Endothelial cell of umbilical vein (primary cell): Measurements from ENCODE around the gene PLCB4. TPM values are rescaled to one million over a fixed set of nuclear protein-coding genes. Genes with fewer than 3 reads are reported as not detected.

Source experiments
- BruUV-seq: library from RNA; stranded (reverse); fragments of 400-500 nt; replicated peaks from 2 replicates; lab custom pipeline; 2021; lab: Mats Ljungman, UMichigan
- CTCF ChIA-PET: fragments of 300-600, 350-600 bp; sonication (Branson Sonifier 250); formaldehyde crosslinking; loops from one replicate; lab custom pipeline; 2021; ENCODE audit warnings: antibody characterized with exemption, inconsistent platforms; lab: Charles Lee
- POLR2A ChIA-PET: fragments of 300-600, 350-600 bp; sonication (Branson Sonifier 250); formaldehyde crosslinking; loops from one replicate; lab custom pipeline; 2021; ENCODE audit warnings: antibody characterized with exemption, inconsistent platforms; lab: Charles Lee
- DNase-seq: peaks from one replicate; pipeline ENCODE4 v3.0.0-alpha.2; 2011; ENCODE audit warnings: low read depth, low spot score
- FAIRE-seq: peaks from 2 replicates; lab custom pipeline; 2011; peaks lifted over from hg19 to GRCh38; lab: Jason Lieb, UNC
- H2AFZ ChIP-seq: 2 replicates; pipeline ENCODE4 v1.6.0; 2012; ENCODE audit warnings: low read depth, low read length, control low read depth, inconsistent platforms
- H3K27ac ChIP-seq: 2 replicates; pipeline ENCODE4 v1.5.1; 2011; ENCODE audit warnings: low read depth, mild to moderate bottlenecking, control low read depth, low read length, moderate library complexity; ENCODE audit not compliant: insufficient read depth
- H3K27me3 ChIP-seq, 2 experiments: 2 replicates each; pipeline versions ENCODE4 v1.6.0 to v1.6.1; 2011; ENCODE audit warnings: low read length in 2 of 2, mixed read lengths in 1 of 2; ENCODE audit not compliant: control insufficient read depth in 2 of 2, insufficient read depth in 2 of 2
- H3K36me3 ChIP-seq, 2 experiments: 2 replicates in 1 of 2; 3 replicates in 1 of 2; pipeline ENCODE4 v1.5.1; 2011; ENCODE audit warnings: low read length in 2 of 2, mild to moderate bottlenecking in 1 of 2, moderate library complexity in 1 of 2; ENCODE audit not compliant: control insufficient read depth in 2 of 2, insufficient read depth in 2 of 2; ENCODE audit errors: extremely low read depth in 1 of 2
- H3K4me1 ChIP-seq: 3 replicates; pipeline ENCODE4 v1.5.1; 2011; ENCODE audit warnings: mild to moderate bottlenecking, low read length; ENCODE audit not compliant: control insufficient read depth, insufficient read depth; ENCODE audit errors: extremely low read depth
- H3K4me2 ChIP-seq: 2 replicates; pipeline ENCODE4 v1.6.1; 2011; ENCODE audit warnings: low read length, control low read depth, mixed read lengths; ENCODE audit not compliant: insufficient read depth
- H3K4me3 ChIP-seq, 3 experiments: fragments of 200-600 bp in 1 of 3; sonication (generic), shearing (Covaris generic) in 1 of 3; replicated peaks in 1 of 3; 2 replicates each; pipeline ENCODE4 v1.5.1; 2011 to 2016; ENCODE audit warnings: control low read depth in 3 of 3, low read length in 3 of 3, mild to moderate bottlenecking in 2 of 3, inconsistent platforms in 1 of 3, low read depth in 1 of 3, moderate library complexity in 1 of 3; ENCODE audit not compliant: insufficient read depth in 1 of 3
- H3K79me2 ChIP-seq: 2 replicates; pipeline ENCODE4 v1.6.0; 2012; ENCODE audit warnings: low read length, inconsistent platforms; ENCODE audit not compliant: control insufficient read depth, insufficient read depth
- H3K9ac ChIP-seq: replicated peaks from 2 replicates; pipeline ENCODE3; 2011; ENCODE audit warnings: low read length, control low read depth; ENCODE audit not compliant: insufficient read depth; ENCODE audit errors: extremely low read depth
- H3K9me1 ChIP-seq: replicated peaks from 3 replicates; pipeline ENCODE4 v1.6.0; 2011; ENCODE audit warnings: mild to moderate bottlenecking, low read length; ENCODE audit not compliant: control insufficient read depth, insufficient read depth; ENCODE audit errors: extremely low read depth
- H3K9me3 ChIP-seq: replicated peaks from 2 replicates; pipeline ENCODE4 v1.5.1; 2012; ENCODE audit warnings: low read length, inconsistent platforms; ENCODE audit not compliant: control insufficient read depth, insufficient read depth
- H4K20me1 ChIP-seq: replicated peaks from 2 replicates; pipeline ENCODE3; 2011; ENCODE audit warnings: mild to moderate bottlenecking, low read length; ENCODE audit not compliant: control insufficient read depth, insufficient read depth; ENCODE audit errors: extremely low read depth
- EZH2 ChIP-seq: IDR thresholded peaks from 2 replicates; pipeline ENCODE4 v1.6.1; 2012; ENCODE audit warnings: borderline replicate concordance, low read depth, mild to moderate bottlenecking, moderate library complexity, low read length, inconsistent platforms; ENCODE audit not compliant: severe bottlenecking
- FOS ChIP-seq: IDR thresholded peaks from 2 replicates; pipeline ENCODE4 v1.6.1; 2011; ENCODE audit warnings: mild to moderate bottlenecking, low read length, moderate library complexity, borderline replicate concordance; ENCODE audit not compliant: insufficient read depth
- GATA2 ChIP-seq: IDR thresholded peaks from 2 replicates; pipeline ENCODE4 v1.7.0; 2011; ENCODE audit warnings: low read depth, mild to moderate bottlenecking, moderate library complexity, mixed read lengths, low read length; ENCODE audit not compliant: insufficient read length, insufficient read depth
- JUN ChIP-seq: IDR thresholded peaks from 2 replicates; pipeline ENCODE4 v1.6.1; 2011; ENCODE audit warnings: borderline replicate concordance, low read depth; ENCODE audit not compliant: insufficient read length, insufficient read depth
- MYC ChIP-seq: IDR thresholded peaks from one replicate; pipeline ENCODE4 v1.6.1; 2011; ENCODE audit warnings: mild to moderate bottlenecking, low read depth, low read length
- POLR2A ChIP-seq: IDR thresholded peaks from 2 replicates; pipeline ENCODE4 v1.6.1; 2012; ENCODE audit warnings: low read depth, mild to moderate bottlenecking, control low read depth, low read length
- POLR2AphosphoS5 ChIP-seq: IDR thresholded peaks from 2 replicates; pipeline ENCODE4 v1.6.1; 2012; ENCODE audit warnings: low read depth, mild to moderate bottlenecking, control low read depth, low read length, moderate library complexity; ENCODE audit not compliant: insufficient read depth
- dilution Hi-C: fragments of 300-500 bp; cut with MboI; formaldehyde crosslinking; loops from one replicate; pipeline ENCODE4 v1.15.0; 2019; ENCODE audit warnings: low sequenced_read_pairs; ENCODE audit not compliant: extremely low pct_ligation_motif_present
- intact Hi-C: fragments of 100-400 bp; cut with micrococcal nuclease; formaldehyde crosslinking; loops from one replicate; pipeline ENCODE4 v1.10.0; 2022
- polyA plus RNA-seq, 4 experiments: library from polyadenylated mRNA; depleted of rRNA in 3 of 4; stranded (reverse) in 3 of 4; unstranded in 1 of 4; fragments of >200 nt; gene quantifications; 2 replicates each; pipeline versions ENCODE4 v1.2.1 to v1.2.3, GENCODE V29; 2011 to 2012; ENCODE audit warnings: missing spikeins in 1 of 4
- total RNA-seq: library from RNA; stranded (reverse); gene quantifications from 2 replicates; pipeline ENCODE4 v1.2.3, GENCODE V29; 2021
- TF ChIP-seq, protein P1 (sequence below): IDR thresholded peaks from 2 replicates; pipeline ENCODE4 v1.6.1; 2011; ENCODE audit not compliant: insufficient read depth, insufficient read length
- TF ChIP-seq, protein P2 (sequence below), 2 donors: IDR thresholded peaks; 1 replicate in 1 of 2; 2 replicates in 1 of 2; pipeline ENCODE4 v1.5.1; 2011; ENCODE audit warnings: low read length in 2 of 2, mild to moderate bottlenecking in 2 of 2, moderate library complexity in 2 of 2, control low read depth in 1 of 2, inconsistent platforms in 1 of 2, low read depth in 1 of 2; ENCODE audit not compliant: insufficient read depth in 1 of 2; ENCODE audit errors: extremely low read depth in 1 of 2

PLCB4 gene
- total and polyA plus RNA-seq, 2 donors (not counting 3 experiments of a cell fraction or from before 2014, with no cell fraction given) = 0.37 to 1.7 TPM

GRCh38 chr20:9515741-9516233, 446.9 kb downstream of the PLCB4 start:
- H3K79me2 ChIP-seq = no peaks in the 10 kb centered on the region
- DNase-seq = no peak
- no peak overlapping the region for H3K4me3 ChIP-seq

DNA sequence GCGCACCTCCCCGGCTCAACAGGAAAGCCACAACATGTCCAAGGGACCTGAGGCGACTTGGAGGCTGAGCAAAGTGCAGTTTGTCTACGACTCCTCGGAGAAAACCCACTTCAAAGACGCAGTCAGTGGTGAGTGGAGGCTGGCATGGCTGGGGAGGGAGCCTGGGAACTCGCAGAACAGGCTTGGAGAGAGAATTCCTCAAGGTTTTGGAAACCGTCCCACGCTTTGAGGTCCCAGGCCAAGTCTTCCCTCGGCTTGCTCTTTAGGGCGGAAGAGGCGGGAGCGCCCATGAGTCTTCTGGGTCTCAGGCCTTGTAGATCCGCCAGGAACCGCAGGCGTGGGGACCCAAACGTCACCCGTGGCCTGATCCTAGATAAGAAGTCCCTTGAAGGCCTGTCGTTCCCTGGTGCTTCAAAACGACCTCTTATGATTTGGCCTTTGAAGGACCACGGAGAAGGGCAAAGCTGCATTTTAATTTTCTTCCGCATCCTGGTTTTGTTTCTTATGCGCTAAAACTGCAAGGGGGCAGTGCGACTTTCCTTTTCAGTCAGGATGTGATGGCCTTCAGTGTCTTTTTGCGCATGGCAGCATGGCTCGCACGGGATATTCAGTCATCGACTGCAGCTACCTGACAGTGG, 447.5 kb downstream of the PLCB4 start:
- peak; percentile 6 for DNase-seq
- ChIA-PET CTCF (interaction anchor here (2.4 kb wide), 1 partner anchor 11 kb away, joined by 8 read pairs; no protein-coding TSS in a partner anchor), POLR2A (no interaction called here)
- dilution Hi-C loops = no loop called here
- peak; percentile 33 for FAIRE-seq
- Histone ChIP-seq H4K20me1 (no peaks in the 10 kb centered on the region), H3K9me3 (no peaks in the 10 kb centered on the region), H3K4me1 (peaks cover 5% of the 10 kb centered on the region), H2AFZ (no peak overlapping the region), H3K27me3 (peaks cover 55 to 85% of the 10 kb centered on the region in 2 experiments), H3K9ac (no peak overlapping the region), H3K4me3 (no peak overlapping the region), H3K27ac (no peak overlapping the region), H3K36me3 (no peaks in the 10 kb centered on the region), H3K9me1 (no peaks in the 10 kb centered on the region), H3K4me2 (peak overlapping the region; percentile 43), H3K79me2 (no peaks in the 10 kb centered on the region)
- TF ChIP-seq FOS (no peak), MYC (no peak), POLR2AphosphoS5 (no peak), EZH2 (peak; percentile 40), POLR2A (no peak), GATA2 (no peak)
- TF ChIP-seq, protein P1, sequence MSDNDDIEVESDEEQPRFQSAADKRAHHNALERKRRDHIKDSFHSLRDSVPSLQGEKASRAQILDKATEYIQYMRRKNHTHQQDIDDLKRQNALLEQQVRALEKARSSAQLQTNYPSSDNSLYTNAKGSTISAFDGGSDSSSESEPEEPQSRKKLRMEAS = no peak
- TF ChIP-seq, protein P2, sequence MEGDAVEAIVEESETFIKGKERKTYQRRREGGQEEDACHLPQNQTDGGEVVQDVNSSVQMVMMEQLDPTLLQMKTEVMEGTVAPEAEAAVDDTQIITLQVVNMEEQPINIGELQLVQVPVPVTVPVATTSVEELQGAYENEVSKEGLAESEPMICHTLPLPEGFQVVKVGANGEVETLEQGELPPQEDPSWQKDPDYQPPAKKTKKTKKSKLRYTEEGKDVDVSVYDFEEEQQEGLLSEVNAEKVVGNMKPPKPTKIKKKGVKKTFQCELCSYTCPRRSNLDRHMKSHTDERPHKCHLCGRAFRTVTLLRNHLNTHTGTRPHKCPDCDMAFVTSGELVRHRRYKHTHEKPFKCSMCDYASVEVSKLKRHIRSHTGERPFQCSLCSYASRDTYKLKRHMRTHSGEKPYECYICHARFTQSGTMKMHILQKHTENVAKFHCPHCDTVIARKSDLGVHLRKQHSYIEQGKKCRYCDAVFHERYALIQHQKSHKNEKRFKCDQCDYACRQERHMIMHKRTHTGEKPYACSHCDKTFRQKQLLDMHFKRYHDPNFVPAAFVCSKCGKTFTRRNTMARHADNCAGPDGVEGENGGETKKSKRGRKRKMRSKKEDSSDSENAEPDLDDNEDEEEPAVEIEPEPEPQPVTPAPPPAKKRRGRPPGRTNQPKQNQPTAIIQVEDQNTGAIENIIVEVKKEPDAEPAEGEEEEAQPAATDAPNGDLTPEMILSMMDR (IDR thresholded peaks at IDR 0.05; ENCODE audit: extremely low read depth in 1 of 2, insufficient read depth in 1 of 2, low read depth in 1 of 2, low read length in 2 of 2) = no peak
- no TSS peak for BruUV-seq
- intact Hi-C loops = no loop called here

More at GRCh38 chr20:9515741-9516233, 446.9 kb downstream of the PLCB4 start:
- TF ChIP-seq EZH2 = peak; percentile 76
- TF ChIP-seq JUN = no peak
- Histone ChIP-seq H3K9me3 (no peaks in the 10 kb centered on the region), H3K4me2 (no peak overlapping the region), H3K9me1 (no peaks in the 10 kb centered on the region), H3K27ac (no peak overlapping the region), H3K36me3 (no peaks in the 10 kb centered on the region), H3K9ac (no peak overlapping the region), H3K4me1 (peaks cover 5% of the 10 kb centered on the region), H4K20me1 (no peaks in the 10 kb centered on the region), H3K27me3 (peaks cover 56 to 89% of the 10 kb centered on the region in 2 experiments), H2AFZ (no peak overlapping the region)
- ChIA-PET POLR2A (no interaction called here), CTCF (interaction anchor here (2.4 kb wide), 1 partner anchor 12 kb away, joined by 8 read pairs; no protein-coding TSS in a partner anchor)
- dilution Hi-C loops (no loop called here), intact Hi-C loops (no loop called here)
- FAIRE-seq = no peak
- BruUV-seq = no TSS peak
